PC-9 (cell line): ENCODE results near the gene NCAN. TPM values are rescaled to one million over a fixed set of nuclear protein-coding genes. Genes with fewer than 3 reads are reported as not detected.

Experiments
- BruUV-seq: library from RNA; stranded (reverse); fragments of 400-500 nt; replicated peaks from 2 replicates; lab custom pipeline; 2021; lab: Mats Ljungman, UMichigan
- CTCF ChIA-PET: fragments of 300-600 bp; sonication (Branson Sonifier 250); formaldehyde crosslinking; loops from one replicate; lab custom pipeline; 2022; ENCODE audit warnings: antibody characterized with exemption; lab: Charles Lee
- POLR2A ChIA-PET: fragments of 300-600 bp; sonication (Branson Sonifier 250); formaldehyde crosslinking; loops from one replicate; lab custom pipeline; 2022; ENCODE audit warnings: antibody characterized with exemption; ENCODE audit not compliant: unreplicated experiment; lab: Charles Lee
- DNase-seq, 2 experiments: peaks; one replicate each; pipeline versions ENCODE4 v3.0.0 to v3.0.0-alpha.2; 2015 to 2022; ENCODE audit warnings: mixed read lengths in 1 of 2
- H2AFZ ChIP-seq: fragments of 200-600 bp; sonication (generic); 2 replicates; pipeline ENCODE4 v1.8.1; 2017; ENCODE audit warnings: antibody characterized with exemption
- H3F3A ChIP-seq: fragments of 200-600 bp; sonication (generic); 2 replicates; pipeline ENCODE4 v1.8.1; 2017; ENCODE audit warnings: antibody characterized with exemption, mild to moderate bottlenecking, low read depth; ENCODE audit not compliant: insufficient read depth
- H3K27ac ChIP-seq: fragments of 200-600 bp; sonication (generic); 2 replicates; pipeline ENCODE4 v1.6.1; 2016; ENCODE audit warnings: mixed run types
- H3K27me3 ChIP-seq: fragments of 200-600 bp; sonication (generic); 2 replicates; pipeline ENCODE4 v1.6.1; 2016; ENCODE audit warnings: low read depth, mixed run types; ENCODE audit not compliant: insufficient read depth
- H3K36me3 ChIP-seq: fragments of 200-600 bp; sonication (generic); 2 replicates; pipeline ENCODE4 v1.6.1; 2016; ENCODE audit warnings: low read depth, mixed run types
- H3K4me1 ChIP-seq: fragments of 200-600 bp; sonication (generic); replicated peaks from 2 replicates; pipeline ENCODE4 v1.6.1; 2016; ENCODE audit warnings: mixed run types; ENCODE audit not compliant: insufficient read depth
- H3K4me2 ChIP-seq: fragments of 200-600 bp; sonication (generic); 2 replicates; pipeline ENCODE4 v1.6.1; 2017; ENCODE audit warnings: mixed run types
- H3K4me3 ChIP-seq: fragments of 200-600 bp; sonication (generic); 2 replicates; pipeline ENCODE4 v1.6.1; 2016; ENCODE audit warnings: mixed run types
- H3K79me2 ChIP-seq: fragments of 200-600 bp; sonication (generic); 2 replicates; pipeline ENCODE4 v1.6.1; 2017; ENCODE audit warnings: low read depth, mixed run types
- H3K9me2 ChIP-seq: fragments of 200-600 bp; sonication (generic); 2 replicates; pipeline ENCODE4 v1.8.1; 2017; ENCODE audit warnings: mild to moderate bottlenecking; ENCODE audit not compliant: insufficient read depth
- H3K9me3 ChIP-seq: fragments of 200-600 bp; sonication (generic); 2 replicates; pipeline ENCODE4 v1.8.1; 2016; ENCODE audit warnings: low read depth; ENCODE audit not compliant: insufficient read depth
- H4K20me1 ChIP-seq: fragments of 200-600 bp; sonication (generic); 2 replicates; pipeline ENCODE4 v1.8.1; 2017; ENCODE audit not compliant: insufficient read depth
- EZH2 ChIP-seq: fragments of 200-600 bp; sonication (generic); IDR thresholded peaks from 2 replicates; pipeline ENCODE4 v1.8.0; 2017; ENCODE audit warnings: antibody characterized with exemption, low read depth
- intact Hi-C: fragments of 100-400 bp; cut with micrococcal nuclease; formaldehyde crosslinking; loops from one replicate; pipeline ENCODE4 v1.10.0; 2022; ENCODE audit not compliant: unreplicated experiment
- total RNA-seq: library from RNA; stranded (reverse); gene quantifications from 2 replicates; pipeline ENCODE4 v1.2.3, GENCODE V29; 2021
- TF ChIP-seq, protein P1 (sequence below): fragments of 200-600 bp; sonication (generic); conservative IDR thresholded peaks from 2 replicates; pipeline ENCODE4 v1.6.1; 2017; ENCODE audit warnings: mixed run types, antibody characterized with exemption, mild to moderate bottlenecking, moderate library complexity

The NCAN gene
- total RNA-seq, 1 experiment from 2014 or later = not detected

DNA sequence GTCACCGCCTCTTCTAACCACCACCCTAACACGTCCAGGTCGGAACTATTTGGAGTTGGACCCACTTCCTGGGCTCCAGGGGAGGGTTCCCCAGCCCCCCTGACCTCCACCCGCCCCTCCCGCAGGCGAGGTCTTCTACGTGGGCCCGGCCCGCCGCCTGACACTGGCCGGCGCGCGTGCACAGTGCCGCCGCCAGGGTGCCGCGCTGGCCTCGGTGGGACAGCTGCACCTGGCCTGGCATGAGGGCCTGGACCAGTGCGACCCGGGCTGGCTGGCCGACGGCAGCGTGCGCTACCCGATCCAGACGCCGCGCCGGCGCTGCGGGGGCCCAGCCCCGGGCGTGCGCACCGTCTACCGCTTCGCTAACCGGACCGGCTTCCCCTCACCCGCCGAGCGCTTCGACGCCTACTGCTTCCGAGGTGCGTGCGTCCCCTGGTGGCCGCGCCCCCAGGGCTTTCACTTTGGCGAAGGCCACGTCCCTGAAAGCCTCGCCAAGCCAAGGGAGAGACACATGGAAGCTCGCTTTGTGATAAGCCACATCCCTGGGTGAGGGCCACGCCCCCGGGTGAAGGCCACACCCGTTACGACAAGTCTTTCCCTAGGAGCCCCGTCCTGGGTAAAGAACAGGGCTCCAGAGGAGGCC, 13.2 kb downstream of the NCAN start:
- no peaks in the 10 kb centered on the region for H3K36me3 ChIP-seq
- no peak overlapping the region for H2AFZ ChIP-seq
- ChIA-PET CTCF (interaction anchor here (0.6 to 1.0 kb wide), 2 partner anchors 22 to 181 kb away, joined by 3 read pairs; partner anchors contain the start of genes GATAD2A and NR2C2AP), POLR2A (no interaction called here)
- TF ChIP-seq, protein P1, sequence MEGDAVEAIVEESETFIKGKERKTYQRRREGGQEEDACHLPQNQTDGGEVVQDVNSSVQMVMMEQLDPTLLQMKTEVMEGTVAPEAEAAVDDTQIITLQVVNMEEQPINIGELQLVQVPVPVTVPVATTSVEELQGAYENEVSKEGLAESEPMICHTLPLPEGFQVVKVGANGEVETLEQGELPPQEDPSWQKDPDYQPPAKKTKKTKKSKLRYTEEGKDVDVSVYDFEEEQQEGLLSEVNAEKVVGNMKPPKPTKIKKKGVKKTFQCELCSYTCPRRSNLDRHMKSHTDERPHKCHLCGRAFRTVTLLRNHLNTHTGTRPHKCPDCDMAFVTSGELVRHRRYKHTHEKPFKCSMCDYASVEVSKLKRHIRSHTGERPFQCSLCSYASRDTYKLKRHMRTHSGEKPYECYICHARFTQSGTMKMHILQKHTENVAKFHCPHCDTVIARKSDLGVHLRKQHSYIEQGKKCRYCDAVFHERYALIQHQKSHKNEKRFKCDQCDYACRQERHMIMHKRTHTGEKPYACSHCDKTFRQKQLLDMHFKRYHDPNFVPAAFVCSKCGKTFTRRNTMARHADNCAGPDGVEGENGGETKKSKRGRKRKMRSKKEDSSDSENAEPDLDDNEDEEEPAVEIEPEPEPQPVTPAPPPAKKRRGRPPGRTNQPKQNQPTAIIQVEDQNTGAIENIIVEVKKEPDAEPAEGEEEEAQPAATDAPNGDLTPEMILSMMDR = peak; percentile 62
- TF ChIP-seq EZH2 = no peak
- intact Hi-C loops = no loop called here
- H3K27me3 ChIP-seq = peaks cover 79% of the 10 kb centered on the region
- peak overlapping the region; percentile 13; the same call in 1 of the 2 replicates for H3K4me3 ChIP-seq
- H3K9me2 ChIP-seq = no peaks in the 10 kb centered on the region
- H3K27ac ChIP-seq = no peak overlapping the region
- no peaks in the 10 kb centered on the region for H3F3A ChIP-seq
- no TSS peak for BruUV-seq
- no peaks in the 10 kb centered on the region for H3K9me3 ChIP-seq
- no peaks in the 10 kb centered on the region for H3K4me1 ChIP-seq
- no peaks in the 10 kb centered on the region for H4K20me1 ChIP-seq
- H3K4me2 ChIP-seq = peak overlapping the region; percentile 52
- DNase-seq = peak; percentile 57 to 76
- no peaks in the 10 kb centered on the region for H3K79me2 ChIP-seq

DNA sequence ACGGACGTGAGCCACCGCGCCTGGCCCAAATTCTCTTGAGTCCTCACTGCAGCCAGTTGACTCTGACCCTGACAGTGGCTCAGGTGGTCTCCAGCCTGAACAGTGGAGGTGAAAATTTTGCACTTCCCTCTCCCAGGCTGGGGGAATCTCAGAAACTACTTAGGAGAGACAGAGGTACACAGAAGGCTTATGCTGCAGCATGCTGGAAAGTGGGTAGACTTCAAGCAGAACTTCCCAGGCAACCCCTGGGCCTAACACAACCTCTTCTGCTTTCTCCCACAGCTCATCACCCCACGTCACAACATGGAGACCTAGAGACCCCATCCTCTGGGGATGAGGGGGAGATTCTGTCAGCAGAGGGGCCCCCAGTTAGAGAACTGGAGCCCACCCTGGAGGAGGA, 14.4 kb downstream of the NCAN start:
- no peaks in the 10 kb centered on the region for H3K36me3 ChIP-seq
- no peaks in the 10 kb centered on the region for H3K9me3 ChIP-seq
- ChIA-PET CTCF (no interaction called here), POLR2A (no interaction called here)
- no peaks in the 10 kb centered on the region for H3K9me2 ChIP-seq
- no peak overlapping the region for H2AFZ ChIP-seq
- BruUV-seq = no TSS peak
- H3K79me2 ChIP-seq = no peaks in the 10 kb centered on the region
- DNase-seq = no peak
- H4K20me1 ChIP-seq = no peaks in the 10 kb centered on the region
- H3K27me3 ChIP-seq = peaks cover 83% of the 10 kb centered on the region
- no peak overlapping the region for H3K4me2 ChIP-seq
- intact Hi-C loops = no loop called here
- TF ChIP-seq, protein P1 = no peak
- no peak for TF ChIP-seq EZH2
- no peaks in the 10 kb centered on the region for H3F3A ChIP-seq
- H3K4me1 ChIP-seq = no peaks in the 10 kb centered on the region
- no peak overlapping the region for H3K27ac ChIP-seq
- no peak overlapping the region for H3K4me3 ChIP-seq

DNA sequence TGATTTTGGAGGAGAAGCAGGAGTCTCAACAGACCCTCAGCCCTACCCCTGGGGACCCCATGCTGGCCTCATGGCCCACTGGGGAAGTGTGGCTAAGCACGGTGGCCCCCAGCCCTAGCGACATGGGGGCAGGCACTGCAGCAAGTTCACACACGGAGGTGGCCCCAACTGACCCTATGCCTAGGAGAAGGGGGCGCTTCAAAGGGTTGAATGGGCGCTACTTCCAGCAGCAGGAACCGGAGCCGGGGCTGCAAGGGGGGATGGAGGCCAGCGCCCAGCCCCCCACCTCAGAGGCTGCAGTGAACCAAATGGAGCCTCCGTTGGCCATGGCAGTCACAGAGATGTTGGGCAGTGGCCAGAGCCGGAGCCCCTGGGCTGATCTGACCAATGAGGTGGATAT, 14.9 kb downstream of the NCAN start:
- no TSS peak for BruUV-seq
- Histone ChIP-seq H3K27me3 (peaks cover 88% of the 10 kb centered on the region), H3K9me3 (no peaks in the 10 kb centered on the region), H3F3A (no peaks in the 10 kb centered on the region), H3K9me2 (no peaks in the 10 kb centered on the region), H2AFZ (no peak overlapping the region), H3K27ac (no peak overlapping the region), H3K4me1 (no peaks in the 10 kb centered on the region), H3K4me2 (no peak overlapping the region), H4K20me1 (no peaks in the 10 kb centered on the region), H3K36me3 (no peaks in the 10 kb centered on the region), H3K79me2 (no peaks in the 10 kb centered on the region), H3K4me3 (no peak overlapping the region)
- TF ChIP-seq, protein P1 = no peak
- TF ChIP-seq EZH2 = no peak
- intact Hi-C loops = no loop called here
- POLR2A ChIA-PET = no interaction called here
- no peak for DNase-seq
- CTCF ChIA-PET = no interaction called here
